GM18502 (cell line): Measurements from ENCODE around the gene PSMB3.
A peak's percentile ranks its signal among the peaks of the same experiment; 100 is the strongest.

Experiments
- ATAC-seq: cut with Tn5 transposase; IDR thresholded peaks from one replicate; pipeline ENCODE4 v1.9.1; 2021; ENCODE audit warnings: mild to moderate bottlenecking; ENCODE audit not compliant: unreplicated experiment, poor library complexity

PSMB3 gene

DNA sequence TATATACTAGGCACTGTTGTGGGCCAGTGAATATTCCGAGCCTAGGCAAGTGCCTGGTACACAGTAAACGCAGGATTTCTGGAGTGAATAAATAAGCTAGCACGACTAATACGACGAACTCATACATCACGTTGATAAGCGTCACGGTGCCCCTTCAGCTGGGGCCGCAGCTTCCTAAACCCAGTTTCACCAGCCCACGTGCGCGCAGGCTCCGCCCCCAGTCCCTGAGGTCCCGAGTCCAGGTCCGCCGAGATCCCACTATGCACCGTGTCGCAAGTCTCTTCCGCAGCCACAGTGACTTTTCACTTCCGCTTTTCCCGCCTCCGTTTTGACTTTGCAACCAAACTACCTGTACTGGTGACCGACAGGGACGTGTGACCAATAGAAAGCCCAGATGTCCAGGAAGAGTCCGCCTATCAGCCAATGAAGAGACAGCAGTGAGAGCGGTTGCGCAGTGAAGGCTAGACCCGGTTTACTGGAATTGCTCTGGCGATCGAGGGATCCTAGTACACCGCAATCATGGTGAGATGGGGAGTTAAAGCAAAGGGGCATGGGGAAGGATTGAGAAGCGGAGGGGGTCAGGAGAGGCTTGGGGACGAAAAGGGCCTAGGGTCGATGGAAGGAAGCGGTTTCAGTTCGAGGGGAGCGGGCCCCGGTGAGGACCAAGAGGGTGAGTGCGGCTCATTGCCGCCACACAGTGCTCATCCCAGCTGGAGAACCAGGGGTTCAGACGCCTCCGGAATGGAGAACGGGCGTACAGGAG, at the start of gene PSMB3:
Gene PSMB3, plus strand, starts transcription at position 434 of the 763 bp plus-strand sequence. Its CDS starts 86 bp downstream, at position 520.
- peak; percentile 73 for ATAC-seq

DNA sequence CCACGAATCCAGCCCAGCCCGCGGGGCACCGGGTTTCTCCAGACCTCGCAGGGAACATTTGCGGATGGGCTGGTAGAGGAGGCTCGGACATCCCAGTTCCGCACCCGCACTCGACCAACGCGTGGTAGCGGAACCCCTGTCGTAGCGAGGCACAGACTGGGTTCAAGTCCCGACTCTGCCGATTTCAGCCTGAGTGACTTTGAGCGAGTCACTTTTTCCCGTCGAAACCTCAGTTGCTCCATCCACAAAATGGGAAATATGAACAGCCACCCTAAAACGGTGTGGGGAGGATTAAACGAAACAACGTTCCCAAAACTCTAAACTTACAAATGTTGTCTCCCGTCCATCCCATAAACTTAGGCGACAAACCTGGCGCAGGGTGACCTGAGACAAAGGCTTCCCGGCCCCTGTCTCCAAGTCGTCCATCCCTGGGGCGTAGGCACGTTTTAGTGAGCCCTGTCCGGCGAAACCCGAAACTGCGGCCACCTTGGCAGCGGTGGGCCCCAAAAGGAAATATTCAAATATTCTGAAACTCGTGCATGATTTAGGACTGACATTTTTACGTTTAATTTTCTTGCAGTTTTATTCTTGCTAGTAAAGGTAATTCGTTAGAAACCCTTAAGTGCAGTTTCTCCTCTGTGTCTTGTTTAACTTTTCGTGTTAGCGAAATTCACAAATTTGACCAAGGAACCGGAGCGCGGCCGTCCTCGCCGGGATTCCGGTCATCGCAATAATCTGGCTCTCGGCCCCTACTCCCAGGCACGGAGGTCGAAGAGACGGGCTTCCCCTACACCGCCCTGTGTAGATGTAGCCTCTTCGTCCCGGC, 49.4 kb upstream of the PSMB3 start:
- ATAC-seq = no peak

DNA sequence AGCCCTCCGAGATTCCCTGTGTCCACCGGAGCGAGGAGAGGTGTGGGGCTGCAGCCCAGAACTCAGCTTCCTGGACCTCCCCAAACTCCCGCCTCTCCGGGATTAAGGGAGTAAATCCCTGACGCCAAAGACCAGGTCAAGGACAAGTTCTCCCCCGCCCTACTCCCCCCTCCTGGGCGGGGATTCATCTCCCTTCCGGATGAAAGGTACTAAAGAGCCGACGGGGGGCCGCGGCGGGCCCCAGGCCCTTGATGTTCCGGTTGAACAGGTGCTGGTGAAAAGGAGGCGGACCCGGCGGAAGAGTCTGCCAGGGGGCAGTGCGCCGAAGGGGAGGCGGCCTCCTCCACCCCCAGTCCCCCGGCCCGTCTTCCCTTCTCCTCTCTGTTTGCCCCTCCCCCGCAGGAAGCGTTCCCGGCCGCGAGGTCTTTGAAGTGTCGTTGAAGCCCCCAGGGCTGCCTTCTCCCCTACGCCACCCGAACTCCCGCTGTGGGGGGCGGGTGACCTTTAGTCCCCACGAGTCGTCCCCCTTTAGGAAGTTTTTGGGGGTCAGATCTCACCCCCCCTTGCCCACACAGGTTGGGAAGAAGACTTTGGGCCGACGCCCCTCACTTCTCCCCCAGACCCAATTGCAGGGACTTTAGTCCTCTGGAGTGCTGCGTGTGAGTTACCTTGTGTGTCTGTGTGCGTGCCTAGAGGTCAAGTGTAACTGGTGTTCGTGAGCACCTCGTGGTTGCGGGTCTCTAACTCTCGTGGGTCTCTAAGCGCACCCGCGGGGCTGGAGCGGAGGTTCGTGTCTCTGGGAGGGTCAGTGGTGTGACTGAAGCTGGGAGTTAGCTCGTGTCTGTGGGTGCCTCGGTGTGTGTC, 48.6 kb upstream of the PSMB3 start:
- no peak for ATAC-seq

DNA sequence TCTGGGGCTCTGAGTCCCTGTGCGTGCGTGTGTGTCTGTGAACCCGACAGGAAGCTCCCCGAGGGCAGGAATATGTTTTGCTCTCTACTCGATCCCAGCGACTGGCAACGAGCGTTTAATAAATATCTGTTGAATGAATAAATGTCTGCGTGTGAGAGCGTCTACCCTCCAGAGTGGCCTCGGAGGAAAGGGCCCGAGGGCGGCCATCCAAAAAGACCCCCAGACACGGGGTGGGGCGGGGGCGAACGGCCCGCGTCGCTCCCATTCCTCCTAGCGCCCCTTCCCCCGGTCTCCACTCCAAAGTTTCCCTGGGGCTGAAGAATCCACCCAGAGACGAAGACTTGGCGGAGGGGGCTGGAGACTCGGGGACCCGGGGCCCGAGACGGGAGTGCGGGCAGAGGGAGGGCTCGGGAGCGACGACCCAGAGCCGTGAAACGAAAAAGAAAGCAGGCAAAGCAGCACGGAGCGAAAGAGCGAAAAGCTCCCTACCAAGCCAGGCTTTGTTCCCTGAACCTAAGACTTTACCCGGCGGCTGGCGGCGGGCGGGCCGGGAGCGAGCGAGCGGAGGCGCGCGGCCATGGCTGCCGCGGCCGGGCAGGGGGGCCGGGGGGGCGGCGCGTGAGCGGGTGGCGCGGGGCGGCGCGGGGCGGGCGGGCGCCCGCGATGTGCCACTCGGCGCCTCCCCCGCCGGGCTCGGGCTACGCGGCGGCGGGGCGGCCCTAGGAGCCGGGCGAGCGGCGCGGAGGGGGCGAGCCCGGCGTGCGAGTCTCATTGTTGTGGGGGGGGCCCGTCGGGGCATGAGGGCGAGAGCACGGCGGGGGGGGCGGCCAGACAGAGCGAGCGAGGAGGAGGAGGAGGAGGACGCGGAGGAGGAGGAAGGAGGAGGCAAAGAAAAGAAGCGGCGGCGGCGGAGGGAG, 47.7 kb upstream of the PSMB3 start, which contains the start of gene MLLT6:
Gene MLLT6, plus strand, starts transcription at position 668 of the 917 bp plus-strand sequence. CDS start 360 bp downstream, outside the sequence.
- no peak for ATAC-seq

DNA sequence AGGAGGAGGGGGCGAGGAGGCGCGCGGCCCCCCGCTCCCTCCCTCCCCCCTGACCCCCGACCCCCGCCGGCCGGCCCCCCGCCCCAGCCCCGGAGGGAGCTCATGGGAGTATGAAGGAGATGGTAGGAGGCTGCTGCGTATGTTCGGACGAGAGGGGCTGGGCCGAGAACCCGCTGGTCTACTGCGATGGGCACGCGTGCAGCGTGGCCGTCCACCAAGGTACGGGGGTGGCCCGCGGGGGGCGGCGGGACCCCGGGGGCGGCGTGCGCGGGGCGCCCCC, 47.1 kb upstream of the PSMB3 start:
- ATAC-seq = no peak

DNA sequence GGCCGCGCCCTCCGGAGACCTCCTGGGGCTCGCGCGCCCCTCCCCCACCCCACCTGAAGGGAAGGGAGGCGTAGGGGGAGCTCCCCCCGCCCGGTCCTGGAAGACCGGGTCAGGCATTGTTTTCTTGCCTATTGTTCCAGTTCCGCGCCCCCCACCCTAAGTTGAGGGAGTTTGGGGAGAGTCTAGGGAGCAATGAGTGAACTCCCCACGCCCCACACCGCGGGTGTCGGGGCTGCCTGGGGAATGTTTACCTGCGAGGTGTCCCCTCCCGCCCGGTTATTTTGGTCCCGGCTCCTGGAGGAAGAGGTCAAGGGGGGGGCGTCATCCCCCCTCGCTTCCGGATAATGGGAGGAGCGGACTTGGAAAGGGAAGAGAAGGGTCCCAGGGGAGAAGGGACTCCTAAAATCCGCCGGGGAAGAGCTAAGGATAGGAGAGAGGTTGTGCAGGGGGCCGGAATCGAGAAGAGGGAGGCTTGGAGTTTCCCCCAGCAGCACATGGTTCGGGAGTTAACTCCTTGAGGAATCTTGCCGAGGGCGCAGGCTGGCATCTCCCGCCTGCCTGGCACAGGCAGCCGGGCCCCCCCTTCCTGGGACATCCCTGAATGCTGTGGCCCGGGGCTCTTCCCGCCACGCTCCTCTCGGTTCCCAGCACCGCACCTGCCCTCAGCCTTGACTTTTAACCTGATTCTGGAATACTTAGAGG, 46.6 kb upstream of the PSMB3 start:
- ATAC-seq = no peak

DNA sequence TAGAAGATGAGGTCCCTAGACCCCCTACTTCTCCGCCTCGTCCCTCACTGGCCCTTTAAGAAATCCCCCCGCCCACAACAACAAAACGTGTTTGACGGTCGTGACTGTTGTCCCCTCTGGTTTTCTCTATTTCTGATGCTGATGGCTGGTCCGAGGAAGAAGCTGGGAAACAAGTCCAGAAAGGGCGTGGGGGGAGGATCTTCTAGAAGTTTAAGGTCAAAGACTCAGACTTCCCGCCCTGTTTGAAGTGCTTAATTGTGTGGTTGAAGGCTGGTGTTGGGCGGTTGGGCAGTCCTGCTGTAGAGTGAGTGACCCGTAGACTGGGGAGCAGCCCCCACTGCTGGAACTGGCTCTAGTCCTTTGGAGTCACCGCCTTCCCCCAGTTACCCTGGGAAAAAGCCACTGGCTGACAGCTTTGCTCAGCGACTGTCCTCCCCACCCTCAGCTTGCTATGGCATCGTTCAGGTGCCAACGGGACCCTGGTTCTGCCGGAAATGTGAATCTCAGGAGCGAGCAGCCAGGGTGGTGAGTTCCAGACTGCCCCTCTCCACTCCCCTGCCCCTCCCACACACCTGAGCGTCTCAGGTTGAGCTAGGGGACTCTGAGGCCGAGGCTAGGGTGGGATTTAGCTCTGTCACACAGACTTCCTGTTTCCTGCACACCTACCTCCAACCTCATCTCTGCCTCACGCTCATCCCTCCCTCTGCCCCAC, 45.9 kb upstream of the PSMB3 start:
- no peak for ATAC-seq

DNA sequence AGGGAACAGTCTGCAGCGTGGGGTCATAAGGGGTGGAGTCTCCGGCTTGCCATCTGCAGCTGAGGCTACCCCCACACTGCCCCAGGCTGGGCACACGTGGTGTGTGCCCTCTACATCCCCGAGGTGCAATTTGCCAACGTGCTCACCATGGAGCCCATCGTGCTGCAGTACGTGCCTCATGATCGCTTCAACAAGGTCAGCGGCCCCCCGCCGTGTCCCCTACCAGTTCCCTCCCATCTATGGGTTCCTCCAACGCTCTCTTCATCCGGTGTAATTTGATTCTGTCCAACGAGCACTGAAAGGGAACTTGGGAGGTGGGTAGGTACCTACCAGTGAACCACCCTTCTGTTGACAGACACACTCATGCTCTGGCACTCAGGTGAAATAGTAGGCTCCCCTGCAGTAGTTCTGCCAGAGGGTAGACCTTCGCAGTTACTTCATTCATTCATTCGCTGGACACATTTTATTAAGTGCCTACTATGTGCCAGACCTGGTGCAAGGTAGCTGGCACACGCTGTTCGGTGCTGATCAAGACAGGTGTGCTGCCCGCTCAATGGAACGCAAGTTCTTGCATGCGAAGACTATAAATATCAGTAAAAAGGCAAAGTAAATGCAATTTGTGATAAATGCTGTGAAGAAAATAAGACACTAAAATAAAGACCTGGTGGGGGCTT, 44.7 kb upstream of the PSMB3 start:
- no peak for ATAC-seq

DNA sequence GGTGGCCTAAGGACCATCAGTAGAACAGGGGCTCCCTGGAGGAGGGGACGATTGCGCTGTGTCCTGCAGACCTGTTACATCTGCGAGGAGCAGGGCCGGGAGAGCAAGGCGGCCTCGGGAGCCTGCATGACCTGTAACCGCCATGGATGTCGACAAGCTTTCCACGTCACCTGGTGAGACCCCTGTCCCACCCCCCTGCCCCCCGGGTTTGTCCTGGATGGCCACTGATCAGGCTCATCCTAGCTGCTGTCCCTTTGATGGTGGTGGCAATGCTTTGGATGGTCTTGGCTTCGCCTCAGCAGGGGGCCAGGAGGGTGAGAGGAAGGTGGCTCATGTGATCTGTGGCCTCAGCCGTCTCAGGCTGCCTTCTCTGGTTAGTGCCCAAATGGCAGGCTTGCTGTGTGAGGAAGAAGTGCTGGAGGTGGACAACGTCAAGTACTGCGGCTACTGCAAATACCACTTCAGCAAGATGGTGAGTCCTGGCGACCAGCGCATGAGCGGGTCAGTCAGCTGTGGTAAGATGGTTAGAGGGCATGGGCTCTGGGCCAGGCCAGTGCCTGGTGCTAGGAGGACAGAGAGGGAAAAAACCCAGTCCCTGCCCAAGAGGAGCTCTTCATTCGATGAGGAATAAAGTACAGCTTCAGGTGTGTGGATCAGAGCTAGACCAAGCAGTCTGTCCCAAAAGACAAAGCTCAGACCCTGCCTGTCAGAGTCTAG, 43.3 kb upstream of the PSMB3 start:
- ATAC-seq = no peak

DNA sequence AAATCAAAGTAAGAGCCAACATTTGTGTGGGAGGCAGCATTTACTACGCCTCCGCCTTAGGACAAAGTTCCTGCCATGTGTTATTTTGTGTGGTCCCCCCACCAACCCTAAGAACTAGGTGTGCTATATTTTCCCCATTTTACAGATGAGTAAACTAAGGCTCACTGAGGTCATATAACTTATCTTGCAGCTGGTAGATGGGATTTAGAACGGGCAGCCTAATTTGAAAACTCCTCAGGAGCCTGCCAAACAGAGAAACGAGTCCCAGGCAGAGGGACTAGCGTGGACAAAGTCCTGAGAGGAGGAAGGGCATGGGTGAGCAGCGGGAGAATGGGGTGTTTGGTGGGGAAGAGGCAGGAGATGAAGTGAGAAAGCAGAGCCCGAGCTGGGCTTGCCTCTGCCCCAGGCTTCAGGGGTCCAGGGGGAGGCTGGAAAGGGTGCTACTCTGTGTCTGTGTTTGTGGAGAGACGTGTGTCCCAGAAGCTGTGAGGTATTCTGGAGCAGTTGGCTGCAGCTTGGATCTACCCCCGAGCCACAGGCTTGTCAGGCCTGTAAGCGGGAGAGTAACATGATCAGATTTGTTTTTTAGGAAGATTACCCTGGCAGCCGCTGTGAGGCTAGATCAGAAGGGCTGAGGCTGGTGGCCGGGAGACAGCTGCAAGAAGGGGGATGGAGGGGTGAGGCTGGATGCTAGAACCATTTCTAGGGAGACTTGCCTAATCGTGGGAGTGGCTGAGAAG, 42.5 kb upstream of the PSMB3 start:
- no peak for ATAC-seq

DNA sequence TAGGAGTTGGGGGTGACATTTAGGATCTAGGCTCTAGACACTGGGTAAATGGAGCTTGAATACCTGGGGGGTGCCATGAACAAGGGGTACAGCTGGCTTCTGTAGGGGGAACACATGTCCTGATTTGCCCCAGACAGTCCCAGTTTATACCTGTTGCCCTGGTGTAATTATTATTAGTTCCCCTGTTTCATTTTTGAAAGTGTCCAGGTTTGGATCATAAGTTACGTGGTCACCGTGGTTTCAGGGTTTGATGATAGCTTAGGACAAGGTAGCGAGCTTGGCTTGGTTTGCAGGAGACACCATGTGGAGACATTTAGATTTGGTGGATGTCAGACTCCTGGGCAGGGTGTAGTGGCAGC, 42.0 kb upstream of the PSMB3 start:
- no peak for ATAC-seq

DNA sequence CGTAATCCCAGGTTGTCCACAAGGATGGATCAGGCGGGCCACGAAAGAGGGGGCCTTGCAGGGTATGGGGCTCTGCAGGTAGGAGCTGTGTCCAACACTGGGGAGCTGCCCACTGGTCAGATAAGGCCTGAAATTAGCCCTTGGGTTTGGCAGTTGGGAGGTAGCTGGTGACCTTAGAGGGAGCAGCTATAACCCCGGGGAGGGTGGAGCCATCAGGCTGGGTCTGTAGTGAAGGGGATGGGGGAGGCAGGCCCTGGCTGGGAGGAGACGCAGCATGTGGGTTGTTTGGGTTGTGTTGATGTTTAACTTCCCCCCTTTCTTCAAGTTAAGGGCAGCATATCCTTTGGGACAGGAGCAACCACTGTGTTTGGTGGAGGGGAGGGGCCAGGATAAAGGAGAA, 41.6 kb upstream of the PSMB3 start:
- ATAC-seq = no peak

DNA sequence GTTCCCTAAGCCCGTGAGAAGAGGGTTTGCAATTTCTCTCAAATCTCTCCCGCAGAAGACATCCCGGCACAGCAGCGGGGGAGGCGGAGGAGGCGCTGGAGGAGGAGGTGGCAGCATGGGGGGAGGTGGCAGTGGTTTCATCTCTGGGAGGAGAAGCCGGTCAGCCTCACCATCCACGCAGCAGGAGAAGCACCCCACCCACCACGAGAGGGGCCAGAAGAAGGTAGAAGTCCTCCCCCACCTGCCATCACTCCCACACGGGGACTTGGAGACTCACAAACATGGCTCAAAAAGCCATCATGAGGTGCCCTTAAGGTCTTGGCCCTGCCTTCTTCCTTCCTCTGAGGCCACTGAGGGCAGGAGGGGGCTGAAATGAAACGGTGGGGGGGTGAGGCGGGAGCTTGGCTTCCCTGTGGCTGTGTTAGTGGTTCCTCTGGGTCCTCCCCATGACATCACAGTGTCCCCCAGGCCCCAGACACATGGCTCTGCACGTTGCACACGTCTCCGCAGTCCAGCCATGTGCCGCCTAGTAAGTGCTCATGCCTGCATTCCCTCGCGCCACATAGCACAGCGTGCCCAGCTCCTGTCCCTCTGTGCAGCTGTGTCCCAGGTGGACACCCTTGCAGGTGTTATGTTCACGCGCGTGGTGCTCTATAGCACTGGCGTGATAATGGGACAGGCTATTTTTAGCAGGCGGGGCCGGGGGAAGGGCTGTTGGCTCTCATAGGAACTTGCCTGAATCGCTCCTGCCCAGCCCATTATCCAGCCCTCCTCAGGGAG, 40.6 kb upstream of the PSMB3 start:
- ATAC-seq = no peak

DNA sequence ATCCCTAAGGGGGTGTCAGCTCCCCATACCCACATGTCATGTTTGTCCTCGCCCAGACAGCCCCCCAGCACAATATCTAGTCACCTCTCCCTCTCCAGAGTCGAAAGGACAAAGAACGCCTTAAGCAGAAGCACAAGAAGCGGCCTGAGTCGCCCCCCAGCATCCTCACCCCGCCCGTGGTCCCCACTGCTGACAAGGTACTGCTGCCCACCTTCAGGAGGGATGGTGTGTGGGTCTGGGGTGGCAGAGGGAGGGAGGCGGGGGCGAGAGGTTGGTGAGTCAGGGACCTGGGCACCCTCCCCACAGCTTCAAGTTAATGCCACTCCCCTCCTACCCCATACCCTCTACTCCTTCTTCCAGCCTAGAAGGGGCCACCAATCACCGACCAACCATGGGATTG, 39.9 kb upstream of the PSMB3 start:
- ATAC-seq = no peak

DNA sequence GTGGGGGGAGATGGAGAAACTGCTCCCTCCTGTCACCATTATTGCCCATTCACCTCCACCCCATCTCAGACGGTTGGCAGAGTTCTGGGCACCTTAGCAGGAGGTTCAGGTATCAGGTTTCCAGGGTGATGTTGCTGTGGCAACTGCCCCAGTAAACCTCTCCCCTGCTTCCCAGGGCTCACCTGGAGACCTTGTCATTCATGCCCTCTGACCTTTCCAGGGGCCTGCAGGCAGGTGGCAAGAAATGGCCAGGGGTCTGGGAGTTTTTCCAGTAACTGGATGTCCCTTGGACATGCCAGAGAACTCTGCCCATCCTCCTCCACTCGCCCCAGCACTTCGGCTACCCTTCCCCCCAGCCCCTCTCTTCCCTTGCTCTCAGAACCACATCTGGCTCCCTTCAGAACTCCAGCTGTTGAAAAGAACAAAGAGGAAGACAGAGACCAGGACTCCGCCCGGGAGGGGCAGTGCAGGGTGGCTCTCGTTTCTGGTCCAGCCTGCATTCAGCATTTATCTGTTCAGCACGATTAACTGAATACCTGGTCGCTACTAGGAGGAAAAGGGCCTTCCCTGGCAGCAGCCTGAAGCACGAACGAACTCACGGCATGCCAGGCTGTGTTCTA, 39.0 kb upstream of the PSMB3 start:
- ATAC-seq = no peak
